GM06990 (cell line): ENCODE measurements around the gene PEX5L.
A peak's percentile ranks its signal among the peaks of the same experiment; 100 is the strongest.

ENCODE experiments used
- DNase-seq: peaks from one replicate; pipeline ENCODE4 v3.0.0-alpha.2; 2011; ENCODE audit not compliant: insufficient read length; ENCODE audit errors: extremely low read depth
- H3K27me3 ChIP-seq: replicated peaks from 2 replicates; pipeline ENCODE4 v1.6.0; 2011; ENCODE audit warnings: low read length; ENCODE audit not compliant: control insufficient read depth, insufficient read depth
- H3K36me3 ChIP-seq: 2 replicates; pipeline ENCODE4 v1.5.1; 2011; ENCODE audit warnings: low read length; ENCODE audit not compliant: control insufficient read depth, insufficient read depth
- H3K4me3 ChIP-seq: replicated peaks from 2 replicates; pipeline ENCODE4 v1.5.1; 2011; ENCODE audit warnings: low read depth, mild to moderate bottlenecking, control low read depth, low read length
- TF ChIP-seq, protein P1 (sequence below): IDR thresholded peaks from 2 replicates; pipeline ENCODE4 v1.5.1; 2011; ENCODE audit warnings: low read length, control low read depth, mild to moderate bottlenecking, inconsistent platforms; ENCODE audit not compliant: insufficient read depth, poor library complexity, severe bottlenecking

Gene PEX5L

DNA sequence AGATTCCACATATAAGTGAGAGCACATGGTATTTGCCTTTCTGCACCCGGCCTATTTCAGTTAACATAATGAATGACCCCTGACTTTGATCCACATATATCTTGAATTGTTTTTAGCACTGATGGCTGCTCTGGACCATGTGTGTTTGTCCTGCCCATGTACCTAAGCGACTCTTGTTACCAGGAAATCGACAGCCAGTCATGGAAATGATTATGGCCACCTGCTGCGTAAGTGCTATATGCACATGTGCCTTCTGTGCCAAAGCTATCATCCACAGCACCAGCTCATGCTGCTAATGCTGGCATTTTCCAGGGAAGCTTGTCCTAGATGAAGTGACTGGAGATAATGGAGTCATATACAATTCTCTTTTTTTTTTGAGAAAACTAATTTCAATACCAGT, 103.7 kb downstream of the PEX5L start:
- no peaks in the 10 kb centered on the region; the same call in 1 of the 2 replicates for H3K27me3 ChIP-seq
- TF ChIP-seq, protein P1, sequence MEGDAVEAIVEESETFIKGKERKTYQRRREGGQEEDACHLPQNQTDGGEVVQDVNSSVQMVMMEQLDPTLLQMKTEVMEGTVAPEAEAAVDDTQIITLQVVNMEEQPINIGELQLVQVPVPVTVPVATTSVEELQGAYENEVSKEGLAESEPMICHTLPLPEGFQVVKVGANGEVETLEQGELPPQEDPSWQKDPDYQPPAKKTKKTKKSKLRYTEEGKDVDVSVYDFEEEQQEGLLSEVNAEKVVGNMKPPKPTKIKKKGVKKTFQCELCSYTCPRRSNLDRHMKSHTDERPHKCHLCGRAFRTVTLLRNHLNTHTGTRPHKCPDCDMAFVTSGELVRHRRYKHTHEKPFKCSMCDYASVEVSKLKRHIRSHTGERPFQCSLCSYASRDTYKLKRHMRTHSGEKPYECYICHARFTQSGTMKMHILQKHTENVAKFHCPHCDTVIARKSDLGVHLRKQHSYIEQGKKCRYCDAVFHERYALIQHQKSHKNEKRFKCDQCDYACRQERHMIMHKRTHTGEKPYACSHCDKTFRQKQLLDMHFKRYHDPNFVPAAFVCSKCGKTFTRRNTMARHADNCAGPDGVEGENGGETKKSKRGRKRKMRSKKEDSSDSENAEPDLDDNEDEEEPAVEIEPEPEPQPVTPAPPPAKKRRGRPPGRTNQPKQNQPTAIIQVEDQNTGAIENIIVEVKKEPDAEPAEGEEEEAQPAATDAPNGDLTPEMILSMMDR = no peak
- H3K36me3 ChIP-seq = no peaks in the 10 kb centered on the region
- no peak for DNase-seq
- no peak overlapping the region for H3K4me3 ChIP-seq

- H3K27me3 ChIP-seq = no peaks in the 10 kb centered on the region; the same call in 1 of the 2 replicates
- H3K4me3 ChIP-seq = no peak overlapping the region
- no peaks in the 10 kb centered on the region for H3K36me3 ChIP-seq
- TF ChIP-seq, protein P1 = no peak
- DNase-seq = no peak
These were observed 104.1 kb downstream of the PEX5L start for GRCh38 chr3:179932674-179933073.

DNA sequence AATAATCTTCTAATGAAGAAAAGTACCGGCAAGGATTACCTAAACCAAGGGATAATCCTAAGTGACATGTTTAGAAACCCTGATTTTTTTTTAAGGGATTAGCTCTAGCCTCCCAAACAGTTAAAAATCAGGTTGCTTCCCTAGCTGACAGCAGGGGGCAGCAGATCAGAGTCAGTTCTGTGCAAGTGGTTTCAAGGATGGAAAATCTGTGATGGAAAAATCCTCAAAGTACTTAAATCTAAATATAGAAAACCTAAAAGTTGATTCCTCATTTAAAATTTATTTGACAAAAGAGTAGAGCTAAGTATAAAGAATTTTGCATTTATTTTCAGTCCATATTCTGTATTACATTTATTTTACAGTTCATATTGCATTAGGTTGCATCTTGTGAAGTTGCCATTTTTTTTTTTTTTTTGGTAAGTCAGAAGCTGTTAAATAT, 107.6 kb downstream of the PEX5L start:
- Histone ChIP-seq H3K4me3 (no peak overlapping the region), H3K36me3 (no peaks in the 10 kb centered on the region), H3K27me3 (no peaks in the 10 kb centered on the region; the same call in 1 of the 2 replicates)
- DNase-seq = no peak
- TF ChIP-seq, protein P1 = peak; percentile 80

GRCh38 chr3:179927191-179927590, 109.5 kb downstream of the PEX5L start:
- no peak overlapping the region for H3K4me3 ChIP-seq
- TF ChIP-seq, protein P1 = no peak
- H3K36me3 ChIP-seq = no peaks in the 10 kb centered on the region
- H3K27me3 ChIP-seq = no peaks in the 10 kb centered on the region; the same call in 1 of the 2 replicates
- DNase-seq = no peak

DNA sequence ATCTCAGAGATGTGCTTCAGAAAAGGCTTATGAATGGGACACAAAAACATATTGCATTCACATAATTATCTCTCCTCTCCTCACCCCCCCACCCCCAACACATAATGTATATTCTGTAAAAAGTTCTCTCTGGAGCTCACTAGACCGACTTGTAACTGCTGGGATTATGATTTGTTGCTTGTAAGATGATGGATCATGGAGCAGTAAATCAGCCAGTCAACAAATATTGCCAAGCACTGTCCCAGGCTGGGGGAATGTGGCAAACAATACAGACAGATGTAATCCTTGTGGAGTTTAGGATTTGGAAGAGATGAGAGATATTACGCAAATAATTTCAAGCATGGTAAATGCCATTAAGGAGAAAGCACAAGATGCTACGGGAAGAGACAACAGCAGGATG, 114.8 kb downstream of the PEX5L start:
- Histone ChIP-seq H3K36me3 (no peaks in the 10 kb centered on the region), H3K4me3 (no peak overlapping the region), H3K27me3 (no peaks in the 10 kb centered on the region)
- DNase-seq = no peak
- TF ChIP-seq, protein P1 = no peak

DNA sequence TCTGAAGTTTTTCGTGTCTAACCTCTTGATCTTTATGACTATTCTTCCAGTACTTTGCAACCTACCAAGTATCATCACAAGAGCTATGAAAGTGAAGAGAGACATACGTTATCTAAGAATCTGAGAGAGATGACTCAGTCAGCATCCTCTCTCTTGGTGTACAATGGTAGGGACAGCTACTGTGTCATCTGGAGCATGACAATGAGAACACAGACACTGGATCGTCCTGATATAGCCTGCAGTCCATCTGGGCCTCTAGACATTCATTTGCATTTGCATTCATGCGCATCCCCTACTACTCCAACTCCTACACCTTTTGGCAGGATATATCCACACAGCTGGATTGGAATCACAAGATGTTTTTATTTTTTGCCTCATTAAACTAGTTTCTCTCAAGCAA, 115.2 kb downstream of the PEX5L start:
- no peaks in the 10 kb centered on the region for H3K36me3 ChIP-seq
- H3K4me3 ChIP-seq = no peak overlapping the region
- TF ChIP-seq, protein P1 = no peak
- H3K27me3 ChIP-seq = no peaks in the 10 kb centered on the region
- DNase-seq = peak; percentile 32
